Vagina (tissue), 2 donors: Measurements from ENCODE around the gene KIF1B.

ENCODE experiments used
- POLR2A ChIP-seq, 2 donors: fragments of 450-650 bp; IDR thresholded peaks; one replicate each; pipeline ENCODE4 v1.6.1; 2017; ENCODE audit warnings: antibody characterized with exemption in 2 of 2, mild to moderate bottlenecking in 2 of 2, moderate library complexity in 2 of 2
- POLR2AphosphoS5 ChIP-seq, 2 donors: sonication (generic); formaldehyde crosslinking; IDR thresholded peaks; one replicate each; pipeline ENCODE4 v1.9.0; 2017; ENCODE audit warnings: antibody characterized with exemption in 2 of 2, mild to moderate bottlenecking in 2 of 2, low read depth in 1 of 2; ENCODE audit not compliant: insufficient read depth in 1 of 2

DNA sequence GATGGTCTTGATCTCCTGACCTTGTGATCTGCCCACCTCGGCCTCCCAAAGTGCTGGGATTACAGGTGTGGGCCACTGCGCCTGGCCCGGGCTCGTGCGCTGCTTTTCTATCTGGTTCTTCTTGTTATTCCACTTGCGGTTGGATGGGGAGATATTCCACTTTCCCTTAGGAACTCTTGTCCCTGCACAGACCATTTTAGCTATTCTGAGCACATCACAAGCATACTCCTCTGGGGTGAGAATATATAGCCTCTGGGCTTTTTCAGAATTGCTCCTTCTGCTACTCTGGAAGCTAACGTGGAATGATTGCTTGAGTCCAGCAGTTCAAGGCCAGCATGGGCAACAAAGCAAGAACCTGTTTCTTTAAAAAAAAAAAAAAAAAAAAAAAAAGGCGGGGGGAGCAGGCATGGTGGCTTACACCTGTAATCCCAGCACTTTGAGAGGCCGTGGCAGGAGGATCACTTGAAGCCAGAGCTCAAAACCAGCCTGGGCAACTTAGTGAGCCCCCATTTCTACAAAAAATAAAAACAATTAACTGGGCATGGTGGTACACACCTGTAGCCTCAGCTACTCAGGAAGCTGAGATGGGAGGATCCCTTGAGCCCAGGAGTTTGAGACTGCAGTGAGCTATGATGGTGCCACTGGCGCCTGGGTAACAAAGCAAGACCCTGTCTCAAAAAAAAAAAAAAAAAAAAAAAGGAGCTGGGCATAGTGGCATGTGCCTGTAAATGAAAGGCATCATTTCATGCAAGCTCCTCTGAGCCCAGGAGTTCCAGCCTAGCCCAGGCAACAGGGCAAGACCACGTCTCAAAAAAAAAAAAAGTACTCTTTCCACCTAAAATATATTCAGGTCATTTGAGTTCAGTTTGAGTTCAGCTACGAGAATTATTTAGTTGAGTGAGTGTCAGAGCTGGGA, 176.6 kb downstream of the KIF1B start:
- no peak for TF ChIP-seq POLR2AphosphoS5 (IDR thresholded peaks at IDR 0.05; ENCODE audit: insufficient read depth in 1 of 2, low read depth in 1 of 2)
- no peak for TF ChIP-seq POLR2A (IDR thresholded peaks at IDR 0.05)
